Jurkat, Clone E6-1 (cell line): Measurements from ENCODE around the gene LRCOL1.

ENCODE experiments used
- DNase-seq: peaks from one replicate; pipeline ENCODE4 v3.0.0-alpha.2; 2011; ENCODE audit warnings: low read depth, low spot score
- H3K4me3 ChIP-seq: 2 replicates; pipeline ENCODE4 v1.5.1; 2011; ENCODE audit warnings: mild to moderate bottlenecking, low read length, control low read depth, moderate library complexity

The LRCOL1 gene

GRCh38 chr12:132572801-132573760 is 37.3 kb downstream of the LRCOL1 start:
- no peak for DNase-seq
- H3K4me3 ChIP-seq = no peak overlapping the region

DNA sequence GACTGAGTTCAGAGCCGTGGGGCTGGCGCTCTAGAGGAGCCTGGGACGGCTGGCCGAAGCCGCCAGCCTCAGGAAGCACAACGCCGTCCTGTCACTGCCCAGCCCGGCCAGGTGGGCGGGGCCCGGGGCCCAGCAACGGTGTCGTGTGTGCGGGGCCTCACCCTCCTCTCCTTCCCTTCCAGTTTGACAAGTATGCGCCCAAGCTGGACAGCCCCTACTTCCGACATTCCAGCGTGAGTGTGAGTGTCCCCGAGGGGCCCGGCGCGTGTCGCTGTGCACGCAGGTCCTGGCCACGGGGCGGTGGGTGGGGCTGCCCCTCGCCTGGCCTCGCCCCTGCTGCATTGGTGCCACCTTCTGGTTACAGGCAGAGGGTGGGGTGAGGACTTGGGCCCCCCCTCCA is 38.3 kb downstream of the LRCOL1 start:
- no peak overlapping the region for H3K4me3 ChIP-seq
- no peak for DNase-seq

GRCh38 chr12:132571598-132571997 is 38.8 kb downstream of the LRCOL1 start:
- DNase-seq = no peak

GRCh38 chr12:132571051-132571450 is 39.3 kb downstream of the LRCOL1 start:
- no peak overlapping the region for H3K4me3 ChIP-seq
- DNase-seq = no peak

More at GRCh38 chr12:132571598-132571997, 38.8 kb downstream of the LRCOL1 start:
- no peak overlapping the region for H3K4me3 ChIP-seq

DNA sequence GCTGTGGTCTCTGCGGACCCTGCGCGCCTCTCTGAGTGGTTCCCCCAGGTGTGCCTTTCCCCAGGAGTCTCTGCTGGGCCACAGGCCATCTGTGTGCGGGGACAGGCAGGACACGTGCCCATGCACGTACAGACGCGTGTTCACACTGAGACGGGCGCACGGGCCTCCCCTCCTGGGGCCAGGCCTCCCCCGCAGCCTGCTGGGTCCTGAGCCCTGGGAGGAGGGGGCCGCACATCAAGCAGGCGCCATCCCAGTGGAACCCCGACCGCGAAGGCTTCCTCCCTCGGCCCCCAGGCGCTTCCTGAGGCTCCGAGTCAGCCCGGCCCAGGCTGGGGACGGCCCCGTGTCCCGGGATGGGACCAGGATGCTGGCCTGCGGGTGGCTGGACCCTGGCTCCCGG is 39.7 kb downstream of the LRCOL1 start:
- DNase-seq = no peak
- H3K4me3 ChIP-seq = no peak overlapping the region

- no peak for DNase-seq
- H3K4me3 ChIP-seq = no peak overlapping the region
Measured at GRCh38 chr12:132569856-132570480, 40.4 kb downstream of the LRCOL1 start.

- H3K4me3 ChIP-seq = no peak overlapping the region
- DNase-seq = no peak
Measured at GRCh38 chr12:132568826-132569480, 41.4 kb downstream of the LRCOL1 start.

- H3K4me3 ChIP-seq = no peak overlapping the region
- no peak for DNase-seq
Measured at GRCh38 chr12:132568301-132568700, 42.1 kb downstream of the LRCOL1 start.

DNA sequence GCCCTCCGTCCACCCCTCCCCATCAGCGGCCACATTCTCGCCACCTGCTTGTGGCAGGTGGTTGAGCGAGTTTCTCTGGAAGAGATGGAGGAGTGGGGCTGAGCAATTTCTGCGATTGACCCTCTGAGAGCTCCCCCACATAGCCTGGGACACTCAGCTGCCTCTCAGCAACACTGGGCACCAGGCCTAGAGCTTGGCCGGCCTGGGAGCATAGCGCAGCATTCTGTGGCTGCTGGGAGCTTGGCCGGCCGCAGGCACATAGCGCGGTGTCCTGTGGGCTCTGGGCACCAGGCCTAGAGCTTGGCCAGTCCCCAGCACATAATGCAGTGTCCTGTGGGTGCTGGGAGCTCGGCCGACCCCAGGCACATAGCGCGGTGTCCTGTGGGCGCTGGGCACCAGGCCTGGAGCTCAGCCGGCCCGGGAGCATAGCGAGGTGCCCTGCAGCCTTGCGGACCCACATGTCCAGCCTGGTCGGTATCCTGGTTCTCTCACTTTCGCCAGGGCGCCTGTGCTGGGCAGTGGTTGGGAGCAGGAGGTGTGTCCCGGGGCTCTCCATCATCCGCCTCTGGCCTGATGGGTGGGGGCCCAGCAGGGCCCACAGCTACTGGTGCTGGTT is 43.8 kb downstream of the LRCOL1 start:
- H3K4me3 ChIP-seq = no peak overlapping the region
- no peak for DNase-seq

GRCh38 chr12:132565365-132565764 is 45.0 kb downstream of the LRCOL1 start:
- no peak overlapping the region for H3K4me3 ChIP-seq
- DNase-seq = no peak

GRCh38 chr12:132563911-132564310 is 46.5 kb downstream of the LRCOL1 start:
- H3K4me3 ChIP-seq = no peak overlapping the region
- no peak for DNase-seq

- no peak overlapping the region for H3K4me3 ChIP-seq
- no peak for DNase-seq
Measured at GRCh38 chr12:132562489-132563021, 47.8 kb downstream of the LRCOL1 start.

GRCh38 chr12:132561427-132562156 is 48.8 kb downstream of the LRCOL1 start:
- no peak for DNase-seq
- peak overlapping the region; percentile 88 for H3K4me3 ChIP-seq

- peak; percentile 60 for DNase-seq
- H3K4me3 ChIP-seq = peak overlapping the region; percentile 88
Measured at GRCh38 chr12:132560614-132561426, 49.6 kb downstream of the LRCOL1 start.

DNA sequence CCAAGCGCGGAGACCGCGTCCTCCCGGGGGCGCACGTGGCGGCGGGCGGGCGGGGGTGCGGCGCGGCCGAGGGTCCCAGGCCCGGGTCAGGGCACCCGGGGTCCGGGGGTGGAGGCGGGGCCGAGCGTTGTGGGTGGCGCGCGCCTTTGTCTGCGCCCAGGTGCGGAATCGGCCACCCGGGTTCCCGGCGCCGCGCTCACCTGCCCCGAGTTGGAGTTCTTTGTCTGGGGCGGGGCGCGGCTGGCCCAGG is 50.1 kb downstream of the LRCOL1 start:
- H3K4me3 ChIP-seq = peak overlapping the region; percentile 88
- DNase-seq = no peak

- DNase-seq = no peak
- H3K4me3 ChIP-seq = peak overlapping the region; percentile 88
Measured at GRCh38 chr12:132559652-132560363, 50.6 kb downstream of the LRCOL1 start.

DNA sequence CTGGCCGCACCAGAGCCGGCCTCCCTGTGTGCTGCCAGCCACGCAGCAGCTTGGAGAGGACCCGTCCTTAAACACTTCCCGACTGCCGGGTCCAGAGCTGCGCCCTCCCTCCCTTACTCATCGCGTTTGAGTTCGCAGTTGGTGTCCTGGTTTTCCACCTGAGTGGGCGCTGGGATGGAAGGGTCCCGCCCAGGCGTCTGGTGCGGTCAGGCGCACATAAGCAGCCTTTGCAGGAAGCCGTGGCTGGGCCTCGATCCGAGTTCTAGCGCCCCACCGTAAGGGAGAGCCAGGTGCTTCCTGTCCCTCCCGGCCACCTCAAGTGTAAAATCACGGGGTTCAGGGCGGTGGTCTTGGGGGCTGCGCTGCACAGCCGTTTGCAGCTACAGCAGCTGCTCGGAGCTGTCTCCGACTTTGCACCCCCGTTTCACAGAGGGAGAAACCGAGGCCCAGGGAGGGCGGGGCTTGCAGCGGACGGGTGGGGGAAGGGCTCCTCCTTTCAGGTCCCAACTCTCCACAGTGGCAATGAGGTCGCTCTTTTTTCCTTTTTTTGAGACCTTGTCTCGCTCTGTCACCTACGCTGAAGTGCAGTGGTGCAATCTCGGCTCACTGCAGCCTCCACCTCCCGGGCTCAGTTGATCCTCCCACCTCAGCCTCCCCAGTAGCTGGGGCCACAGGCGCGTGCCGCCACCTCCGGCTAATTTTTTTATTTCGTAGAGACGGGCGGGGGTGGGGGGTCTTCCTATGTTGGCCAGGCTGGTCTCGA is 51.3 kb downstream of the LRCOL1 start:
- H3K4me3 ChIP-seq = peak overlapping the region; percentile 61
- peak; percentile 51 for DNase-seq
